Liver (tissue), 9 donors: ENCODE results near the gene ATP5MC3. TPM values are rescaled to one million over a fixed set of nuclear protein-coding genes. Genes with fewer than 3 reads are reported as not detected.
A peak's percentile ranks its signal among the peaks of the same experiment; 100 is the strongest.

ENCODE experiments used
- DNase-seq: peaks from one replicate; pipeline ENCODE4 v3.0.0-alpha.2; 2017; ENCODE audit warnings: low spot score
- H3K27ac ChIP-seq, 2 donors: one replicate each; pipeline ENCODE4 v1.7.0; 2013; ENCODE audit warnings: inconsistent platforms in 2 of 2, low read length in 2 of 2, control low read depth in 1 of 2, low read depth in 1 of 2, mild to moderate bottlenecking in 1 of 2
- H3K27me3 ChIP-seq, 4 donors: one replicate each; pipeline versions ENCODE4 v1.6.1 to v1.7.0; 2013; ENCODE audit warnings: low read length in 3 of 4, inconsistent platforms in 1 of 4, mild to moderate bottlenecking in 1 of 4, moderate library complexity in 1 of 4; ENCODE audit not compliant: control insufficient read depth in 4 of 4, insufficient read depth in 4 of 4
- H3K36me3 ChIP-seq, 4 donors: one replicate each; pipeline versions ENCODE4 v1.6.1 to v1.7.0; 2013; ENCODE audit warnings: low read length in 3 of 4, mild to moderate bottlenecking in 3 of 4, low read depth in 1 of 4, moderate library complexity in 1 of 4; ENCODE audit not compliant: control insufficient read depth in 4 of 4, insufficient read depth in 3 of 4
- H3K4me1 ChIP-seq, 4 donors: one replicate each; pipeline versions ENCODE4 v1.6.1 to v1.7.0; 2013; ENCODE audit warnings: low read length in 3 of 4, mild to moderate bottlenecking in 3 of 4, moderate library complexity in 1 of 4; ENCODE audit not compliant: control insufficient read depth in 4 of 4, insufficient read depth in 4 of 4
- H3K4me3 ChIP-seq, 3 donors: one replicate each; pipeline versions ENCODE4 v1.6.1 to v1.7.0; 2013; ENCODE audit warnings: low read length in 3 of 3, control low read depth in 1 of 3, low read depth in 1 of 3, mild to moderate bottlenecking in 1 of 3
- H3K9ac ChIP-seq, 2 donors: one replicate each; pipeline ENCODE4 v1.7.0; 2013; ENCODE audit warnings: low read length in 2 of 2, mild to moderate bottlenecking in 2 of 2, moderate library complexity in 2 of 2, control low read depth in 1 of 2, low read depth in 1 of 2
- H3K9me3 ChIP-seq, 4 donors: one replicate each; pipeline versions ENCODE4 v1.6.1 to v1.7.0; 2013; ENCODE audit warnings: low read length in 3 of 4; ENCODE audit not compliant: control insufficient read depth in 4 of 4
- ATF3 ChIP-seq: IDR thresholded peaks from 2 replicates; pipeline ENCODE4 v1.6.1; 2016; ENCODE audit warnings: antibody characterized with exemption
- CTCF ChIP-seq: fragments of 150-350 bp; IDR thresholded peaks from 2 replicates; pipeline ENCODE4 v1.5.1; 2017; ENCODE audit warnings: improper control_type of control experiment, low read depth, low read length; ENCODE audit not compliant: missing input control
- EGR1 ChIP-seq, 2 donors: IDR thresholded peaks; 2 replicates each; pipeline ENCODE4 v1.6.1; 2016 to 2018; ENCODE audit warnings: antibody characterized with exemption in 2 of 2, low read depth in 2 of 2
- FOXA1 ChIP-seq: IDR thresholded peaks from 2 replicates; pipeline ENCODE4 v1.6.1; 2016; ENCODE audit warnings: antibody characterized with exemption
- FOXA2 ChIP-seq: IDR thresholded peaks from 2 replicates; pipeline ENCODE4 v1.6.1; 2016; ENCODE audit warnings: antibody characterized with exemption
- HNF4A ChIP-seq, 2 donors: conservative IDR thresholded peaks; 2 replicates each; pipeline ENCODE4 v1.6.1; 2016; ENCODE audit warnings: antibody characterized with exemption in 2 of 2, mild to moderate bottlenecking in 2 of 2
- NR2F2 ChIP-seq: IDR thresholded peaks from 2 replicates; pipeline ENCODE4 v1.6.1; 2016; ENCODE audit warnings: antibody characterized with exemption
- RAD21 ChIP-seq, 2 donors: IDR thresholded peaks; 2 replicates each; pipeline ENCODE4 v1.6.1; 2016; ENCODE audit warnings: antibody characterized with exemption in 2 of 2, mild to moderate bottlenecking in 2 of 2
- REST ChIP-seq: IDR thresholded peaks from 2 replicates; pipeline ENCODE4 v1.6.1; 2016; ENCODE audit warnings: antibody characterized with exemption, mild to moderate bottlenecking
- RXRA ChIP-seq, 2 donors: IDR thresholded peaks; 2 replicates each; pipeline ENCODE4 v1.6.1; 2017 to 2018; ENCODE audit warnings: antibody characterized with exemption in 2 of 2, mild to moderate bottlenecking in 1 of 2
- SP1 ChIP-seq: IDR thresholded peaks from 2 replicates; pipeline ENCODE4 v1.6.1; 2018; ENCODE audit warnings: antibody characterized with exemption, mild to moderate bottlenecking
- TAF1 ChIP-seq: conservative IDR thresholded peaks from 2 replicates; pipeline ENCODE4 v1.6.1; 2016; ENCODE audit warnings: antibody characterized with exemption, mild to moderate bottlenecking
- ZBTB33 ChIP-seq: IDR thresholded peaks from 2 replicates; pipeline ENCODE4 v1.6.1; 2016; ENCODE audit warnings: antibody characterized with exemption
- WGBS: extraction: QIAGEN DNeasy Blood & Tissue Kit; methylation state at CpG from one replicate; pipeline ENCODE4 v1.1.7; 2013; 5-methylcytosine and 5-hydroxymethylcytosine counted together
- polyA plus RNA-seq, 2 donors: library from polyadenylated mRNA; stranded (reverse) in 1 of 2; unstranded in 1 of 2; fragments of 200-250 nt in 1 of 2; fragments of >200 nt in 1 of 2; fragmentation: Nextera tagmentation in 1 of 2; extraction: Ambion mirVana in 1 of 2; gene quantifications; one replicate each; pipeline versions ENCODE4 v1.2.1 to v1.2.3, GENCODE V29; 2013 to 2015
- total RNA-seq, 2 donors: library from RNA; depleted of rRNA; stranded (reverse); fragments of >200 nt; gene quantifications; one replicate each; pipeline ENCODE4 v1.2.3, GENCODE V29; 2014
- donor health status: healthy.
- donor health status: healthy.
- donor health status: healthy.
- donor health status: healthy.
- donor health status: healthy.

ATP5MC3 gene
- total and polyA plus RNA-seq, 4 donors = 95.2 to 403 (median 227) TPM

GRCh38 chr2:175205523-175205922, 24.0 kb upstream of the ATP5MC3 start:
- H3K9ac ChIP-seq = no peak overlapping the region
- 69% methylated on average over 3 of the region's 3 CpGs for WGBS
- H3K27ac ChIP-seq = no peak overlapping the region
- TF ChIP-seq NR2F2 (no peak), RXRA (IDR thresholded peaks at IDR 0.05) (no peak), RAD21 (IDR thresholded peaks at IDR 0.05) (no peak), CTCF (no peak), HNF4A (conservative IDR thresholded peaks at IDR 0.05) (no peak), FOXA1 (no peak)
- H3K9me3 ChIP-seq = peaks cover 0 to 2% (median 0%) of the 10 kb centered on the region in 4 donors
- no peak for DNase-seq
- H3K27me3 ChIP-seq = peaks cover 0 to 6% (median 0%) of the 10 kb centered on the region in 4 donors
- no peak overlapping the region for H3K4me3 ChIP-seq
- H3K4me1 ChIP-seq = no peaks in the 10 kb centered on the region
- no peaks in the 10 kb centered on the region for H3K36me3 ChIP-seq

GRCh38 chr2:175203621-175204496, 22.3 kb upstream of the ATP5MC3 start:
- no peak for DNase-seq
- TF ChIP-seq CTCF (peak; percentile 53), ZBTB33 (no peak), RAD21 (IDR thresholded peaks at IDR 0.05) (peak; percentile 73 to 82)
- Histone ChIP-seq H3K36me3 (no peaks in the 10 kb centered on the region), H3K4me3 (no peak overlapping the region), H3K9ac (no peak overlapping the region), H3K9me3 (peaks cover 0 to 5% (median 2%) of the 10 kb centered on the region in 4 donors), H3K27ac (no peak overlapping the region), H3K4me1 (no peaks in the 10 kb centered on the region), H3K27me3 (peaks cover 0 to 6% (median 0%) of the 10 kb centered on the region in 4 donors)
- WGBS = 37% methylated on average over 12 of the region's 12 CpGs

- H3K4me3 ChIP-seq = no peak overlapping the region
- H3K9ac ChIP-seq = no peak overlapping the region
- H3K27ac ChIP-seq = no peak overlapping the region
- no peaks in the 10 kb centered on the region for H3K27me3 ChIP-seq
- H3K36me3 ChIP-seq = no peaks in the 10 kb centered on the region
- no peaks in the 10 kb centered on the region for H3K4me1 ChIP-seq
- DNase-seq = no peak
- peaks cover 0 to 3% (median 0%) of the 10 kb centered on the region in 4 donors for H3K9me3 ChIP-seq
- TF ChIP-seq NR2F2 = no peak
- no peak for TF ChIP-seq RXRA (IDR thresholded peaks at IDR 0.05)
- no peak for TF ChIP-seq ATF3
- no peak for TF ChIP-seq EGR1 (IDR thresholded peaks at IDR 0.05; ENCODE audit: low read depth in 2 of 2)
- no peak for TF ChIP-seq SP1
- TF ChIP-seq TAF1 = no peak
- TF ChIP-seq CTCF = no peak
- TF ChIP-seq REST = no peak
- TF ChIP-seq FOXA2 = no peak
Measured at GRCh38 chr2:175195012-175195411, 13.5 kb upstream of the ATP5MC3 start.
